Astrocyte (in vitro differentiated cells and primary cell): ENCODE data around the gene PSMA4. TPM values are rescaled to one million over a fixed set of nuclear protein-coding genes. Genes with fewer than 3 reads are reported as not detected.

Experiments used
- DNase-seq: peaks from one replicate; pipeline ENCODE4 v3.0.0-alpha.2; 2010; ENCODE audit warnings: low read depth
- FAIRE-seq: peaks from 2 replicates; lab custom pipeline; 2011; peaks lifted over from hg19 to GRCh38; lab: Jason Lieb, UNC
- H2AFZ ChIP-seq: 2 replicates; pipeline ENCODE4 v1.6.0; 2012; ENCODE audit warnings: low read depth, low read length, inconsistent platforms
- H3K27ac ChIP-seq: 2 replicates; pipeline ENCODE4 v1.5.1; 2011; ENCODE audit warnings: low read depth, low read length, inconsistent platforms
- H3K27me3 ChIP-seq: 2 replicates; pipeline ENCODE4 v1.6.0; 2011; ENCODE audit warnings: low read length, inconsistent platforms; ENCODE audit not compliant: insufficient read depth
- H3K36me3 ChIP-seq: 2 replicates; pipeline ENCODE4 v1.5.1; 2011; ENCODE audit warnings: low read length, inconsistent platforms; ENCODE audit not compliant: insufficient read depth
- H3K4me1 ChIP-seq: 2 replicates; pipeline ENCODE4 v1.5.1; 2011; ENCODE audit warnings: low read length, inconsistent platforms; ENCODE audit not compliant: insufficient read depth
- H3K4me2 ChIP-seq: 2 replicates; pipeline ENCODE4 v1.6.0; 2012; ENCODE audit warnings: low read length, inconsistent platforms
- H3K4me3 ChIP-seq: 2 replicates; pipeline ENCODE4 v1.5.1; 2011; ENCODE audit warnings: low read depth, mild to moderate bottlenecking, low read length, inconsistent platforms; ENCODE audit not compliant: insufficient read depth
- H3K79me2 ChIP-seq: 2 replicates; pipeline ENCODE4 v1.6.0; 2012; ENCODE audit warnings: mild to moderate bottlenecking, low read length, inconsistent platforms; ENCODE audit not compliant: insufficient read depth
- H3K9ac ChIP-seq: 2 replicates; pipeline ENCODE4 v1.6.0; 2012; ENCODE audit warnings: mild to moderate bottlenecking, low read length, inconsistent platforms
- H3K9me3 ChIP-seq: 2 replicates; pipeline ENCODE4 v1.5.1; 2012; ENCODE audit warnings: low read depth, mild to moderate bottlenecking, low read length, inconsistent platforms; ENCODE audit not compliant: insufficient read depth
- H4K20me1 ChIP-seq: 2 replicates; pipeline ENCODE4 v1.6.0; 2012; ENCODE audit warnings: low read length, inconsistent platforms; ENCODE audit not compliant: insufficient read depth
- H3K27ac Mint-ChIP-seq: one replicate; pipeline ENCODE4 v1.8.0; 2021; ENCODE audit warnings: mild to moderate bottlenecking, mixed read lengths; ENCODE audit not compliant: unreplicated experiment
- H3K27me3 Mint-ChIP-seq: one replicate; pipeline ENCODE4 v1.8.0; 2021; ENCODE audit warnings: low read depth, mixed read lengths; ENCODE audit not compliant: unreplicated experiment
- H3K36me3 Mint-ChIP-seq: one replicate; pipeline ENCODE4 v1.8.0; 2021; ENCODE audit warnings: low read depth, mixed read lengths; ENCODE audit not compliant: unreplicated experiment
- H3K4me1 Mint-ChIP-seq: one replicate; pipeline ENCODE4 v1.8.0; 2021; ENCODE audit warnings: low read depth, mixed read lengths; ENCODE audit not compliant: unreplicated experiment
- H3K4me3 Mint-ChIP-seq: one replicate; pipeline ENCODE4 v1.8.0; 2021; ENCODE audit warnings: mild to moderate bottlenecking, moderate library complexity, mixed read lengths; ENCODE audit not compliant: unreplicated experiment
- H3K9me3 Mint-ChIP-seq: one replicate; pipeline ENCODE4 v1.8.0; 2021; ENCODE audit warnings: mild to moderate bottlenecking, mixed read lengths; ENCODE audit not compliant: unreplicated experiment
- CTCF ChIP-seq: IDR thresholded peaks from 2 replicates; pipeline ENCODE4 v1.5.1; 2011; ENCODE audit warnings: low read depth, mild to moderate bottlenecking, inconsistent platforms, low read length, moderate library complexity; ENCODE audit not compliant: insufficient read depth
- EZH2 ChIP-seq: IDR thresholded peaks from 2 replicates; pipeline ENCODE4 v1.6.1; 2012; ENCODE audit warnings: mild to moderate bottlenecking, low read length, inconsistent platforms; ENCODE audit not compliant: insufficient read depth
- total RNA-seq: library from RNA; stranded (reverse); gene quantifications from 2 replicates; pipeline ENCODE4 v1.2.1, GENCODE V29; 2021

PSMA4 gene
- total RNA-seq, 1 donor from 2014 or later, result 205 TPM

GRCh38 chr15:78502641-78503040 lies 37.6 kb upstream of the PSMA4 start:
- Histone ChIP-seq H3K4me3 (no peak overlapping the region), H3K4me1 (no peaks in the 10 kb centered on the region), H3K79me2 (no peaks in the 10 kb centered on the region), H3K9me3 (no peaks in the 10 kb centered on the region), H3K27me3 (no peaks in the 10 kb centered on the region), H3K36me3 (peaks cover 17% of the 10 kb centered on the region), H3K27ac (no peak overlapping the region), H4K20me1 (no peaks in the 10 kb centered on the region), H2AFZ (no peak overlapping the region), H3K9ac (no peak overlapping the region), H3K4me2 (no peak overlapping the region)
- TF ChIP-seq EZH2 (no peak), CTCF (no peak)
- FAIRE-seq (no peak), DNase-seq (no peak)
- Mint-ChIP-seq H3K27me3 (no peaks in the 10 kb centered on the region), H3K4me3 (no peak overlapping the region), H3K4me1 (peaks cover 2% of the 10 kb centered on the region), H3K36me3 (peaks cover 17% of the 10 kb centered on the region), H3K9me3 (peaks cover 2% of the 10 kb centered on the region), H3K27ac (no peak overlapping the region)

GRCh38 chr15:78506971-78507830 lies 33.0 kb upstream of the PSMA4 start, which contains the start of gene HYKK:
Gene HYKK, plus strand, starts transcription at chr15:78507577. Its CDS starts 5,512 bp downstream, at chr15:78513089.
- H3K27me3 Mint-ChIP-seq, result peaks cover 7% of the 10 kb centered on the region
- Histone ChIP-seq H2AFZ (peak within 1 kb of the TSS; percentile 97), H3K27me3 (no peaks in the 10 kb centered on the region), H3K4me3 (peak within 1 kb of the TSS; percentile 80), H3K79me2 (no peaks in the 10 kb centered on the region), H3K36me3 (no peaks in the 10 kb centered on the region), H3K9ac (peak within 1 kb of the TSS; percentile 81), H3K4me1 (peaks cover 4% of the 10 kb centered on the region), H3K4me2 (peak within 1 kb of the TSS; percentile 99), H3K27ac (peak within 1 kb of the TSS; percentile 57), H3K9me3 (no peaks in the 10 kb centered on the region), H4K20me1 (no peaks in the 10 kb centered on the region)
- TF ChIP-seq CTCF (no peak), EZH2 (no peak)
- H3K9me3 Mint-ChIP-seq, result no peaks in the 10 kb centered on the region
- H3K27ac Mint-ChIP-seq, result peak within 1 kb of the TSS; percentile 77
- H3K36me3 Mint-ChIP-seq, result no peaks in the 10 kb centered on the region
- DNase-seq (peak; percentile 95), FAIRE-seq (peak; percentile 60)
- H3K4me1 Mint-ChIP-seq, result peaks cover 5% of the 10 kb centered on the region
- peak within 1 kb of the TSS; percentile 88 for H3K4me3 Mint-ChIP-seq

- H3K36me3 ChIP-seq, result no peaks in the 10 kb centered on the region
- no peaks in the 10 kb centered on the region for H3K9me3 ChIP-seq
- no peaks in the 10 kb centered on the region for H4K20me1 ChIP-seq
- TF ChIP-seq EZH2, result no peak
- TF ChIP-seq CTCF, result no peak
- Mint-ChIP-seq H3K9me3 (no peaks in the 10 kb centered on the region), H3K27me3 (peaks cover 7% of the 10 kb centered on the region), H3K36me3 (no peaks in the 10 kb centered on the region), H3K4me3 (peak overlapping the region; percentile 88), H3K4me1 (peaks cover 5% of the 10 kb centered on the region), H3K27ac (peak overlapping the region; percentile 74)
- peak overlapping the region; percentile 95 for H2AFZ ChIP-seq
- FAIRE-seq (no peak), DNase-seq (no peak)
- H3K4me2 ChIP-seq, result peak overlapping the region; percentile 99
- peaks cover 4% of the 10 kb centered on the region for H3K4me1 ChIP-seq
- H3K79me2 ChIP-seq, result no peaks in the 10 kb centered on the region
- no peaks in the 10 kb centered on the region for H3K27me3 ChIP-seq
- H3K9ac ChIP-seq, result peak overlapping the region; percentile 81
- peak overlapping the region; percentile 80 for H3K4me3 ChIP-seq
- peak overlapping the region; percentile 22 for H3K27ac ChIP-seq
Observed at GRCh38 chr15:78507831-78508160, 32.4 kb upstream of the PSMA4 start.
